IMR-90 (cell line): ENCODE measurements around the gene ICAM2. TPM values are rescaled to one million over a fixed set of nuclear protein-coding genes. Genes with fewer than 3 reads are reported as not detected.

Source experiments
- ATAC-seq: fragments of 200-7000 bp; cut with Tn5 transposase; 2 replicates; pipeline ENCODE4 v1.9.1; 2020; ENCODE audit warnings: low read depth, mild to moderate bottlenecking, moderate library complexity
- BruUV-seq: library from RNA; stranded (reverse); fragments of 400-500 nt; replicated peaks from 2 replicates; lab custom pipeline; 2021; lab: Mats Ljungman, UMichigan
- CTCF ChIA-PET: fragments of 300-600 bp; formaldehyde crosslinking; extraction: SDS; loops from one replicate; lab custom pipeline; 2021; ENCODE audit warnings: antibody characterized with exemption; lab: Yijun Ruan, JAX
- POLR2A ChIA-PET: fragments of 300-600 bp; sonication (Branson Sonifier 250); formaldehyde crosslinking; loops from one replicate; lab custom pipeline; 2022; ENCODE audit warnings: antibody characterized with exemption; ENCODE audit not compliant: unreplicated experiment; lab: Charles Lee
- DNase-seq: peaks from one replicate; pipeline ENCODE4 v3.0.0; 2013
- H2AFZ ChIP-seq: replicated peaks from 2 replicates; pipeline ENCODE3; 2013; ENCODE audit warnings: low read length, mild to moderate bottlenecking; ENCODE audit not compliant: poor library complexity
- H2AK5ac ChIP-seq: 2 replicates; pipeline ENCODE4 v1.6.1; 2013; ENCODE audit warnings: low read depth, low read length, inconsistent platforms
- H2AK9ac ChIP-seq: replicated peaks from 2 replicates; pipeline ENCODE3; 2013; ENCODE audit warnings: mild to moderate bottlenecking, low read depth, low read length, moderate library complexity; ENCODE audit not compliant: poor library complexity
- H2BK120ac ChIP-seq: 2 replicates; pipeline ENCODE4 v1.6.1; 2013; ENCODE audit warnings: low read depth, low read length, inconsistent platforms
- H2BK15ac ChIP-seq: 3 replicates; pipeline ENCODE4 v1.6.1; 2013; ENCODE audit warnings: low read depth, low read length, inconsistent platforms
- H2BK20ac ChIP-seq: 2 replicates; pipeline ENCODE4 v1.6.1; 2013; ENCODE audit warnings: low read depth, mild to moderate bottlenecking, inconsistent platforms, low read length, moderate library complexity
- H2BK5ac ChIP-seq: 2 replicates; pipeline ENCODE4 v1.6.1; 2013; ENCODE audit warnings: mild to moderate bottlenecking, low read depth, low read length, inconsistent platforms; ENCODE audit not compliant: poor library complexity, severe bottlenecking
- H3K14ac ChIP-seq: replicated peaks from 2 replicates; pipeline ENCODE4 v1.6.1; 2013; ENCODE audit warnings: low read depth, low read length, inconsistent platforms
- H3K18ac ChIP-seq: 2 replicates; pipeline ENCODE4 v1.6.1; 2013; ENCODE audit warnings: low read depth, low read length, control low read depth
- H3K23ac ChIP-seq: 2 replicates; pipeline ENCODE4 v1.6.1; 2013; ENCODE audit warnings: low read depth, low read length, inconsistent platforms
- H3K27ac ChIP-seq: 2 replicates; pipeline ENCODE4 v1.5.1; 2013; ENCODE audit warnings: mild to moderate bottlenecking, control low read depth, low read length; ENCODE audit not compliant: insufficient read depth
- H3K27me3 ChIP-seq: 2 replicates; pipeline ENCODE4 v1.6.1; 2013; ENCODE audit warnings: low read length; ENCODE audit not compliant: control insufficient read depth, insufficient read depth
- H3K36me3 ChIP-seq: 2 replicates; pipeline ENCODE4 v1.6.1; 2013; ENCODE audit warnings: low read length, mixed read lengths; ENCODE audit not compliant: control insufficient read depth, insufficient read depth
- H3K4ac ChIP-seq: 2 replicates; pipeline ENCODE4 v1.6.1; 2013; ENCODE audit warnings: low read depth, low read length, inconsistent platforms
- H3K4me1 ChIP-seq: 2 replicates; pipeline ENCODE4 v1.6.1; 2013; ENCODE audit warnings: low read length, mixed read lengths; ENCODE audit not compliant: control insufficient read depth, insufficient read depth
- H3K4me2 ChIP-seq: 2 replicates; pipeline ENCODE4 v1.6.1; 2013; ENCODE audit warnings: low read depth, mild to moderate bottlenecking, control low read depth, low read length, moderate library complexity
- H3K4me3 ChIP-seq: 2 replicates; pipeline ENCODE4 v1.5.1; 2013; ENCODE audit warnings: low read depth, mild to moderate bottlenecking, control low read depth, low read length, moderate library complexity; ENCODE audit not compliant: insufficient read depth
- H3K56ac ChIP-seq: 2 replicates; pipeline ENCODE4 v1.6.1; 2013; ENCODE audit warnings: low read length, inconsistent platforms; ENCODE audit not compliant: insufficient read depth; ENCODE audit errors: extremely low read depth
- H3K79me1 ChIP-seq, 2 experiments: 2 replicates each; pipeline ENCODE4 v1.6.1; 2013; ENCODE audit warnings: low read length in 2 of 2, inconsistent platforms in 1 of 2, low read depth in 1 of 2
- H3K9ac ChIP-seq: 2 replicates; pipeline ENCODE4 v1.6.1; 2013; ENCODE audit warnings: low read depth, low read length, control low read depth
- H3K9me1 ChIP-seq: 2 replicates; pipeline ENCODE4 v1.6.1; 2013; ENCODE audit warnings: low read length, inconsistent platforms; ENCODE audit not compliant: insufficient read depth
- H3K9me3 ChIP-seq: 2 replicates; pipeline ENCODE4 v1.6.1; 2013; ENCODE audit warnings: low read length; ENCODE audit not compliant: control insufficient read depth, insufficient read depth
- H4K20me1 ChIP-seq: 2 replicates; pipeline ENCODE4 v1.6.1; 2013; ENCODE audit warnings: low read length, inconsistent platforms; ENCODE audit not compliant: insufficient read depth
- H4K5ac ChIP-seq: 2 replicates; pipeline ENCODE4 v1.6.1; 2013; ENCODE audit warnings: mild to moderate bottlenecking, low read depth, low read length, control low read depth
- H4K8ac ChIP-seq, 2 experiments: 2 replicates each; pipeline ENCODE4 v1.6.1; 2013; ENCODE audit warnings: low read depth in 2 of 2, low read length in 2 of 2, control low read depth in 1 of 2, inconsistent platforms in 1 of 2
- H4K91ac ChIP-seq: 2 replicates; pipeline ENCODE4 v1.6.1; 2013; ENCODE audit warnings: low read depth, low read length, inconsistent platforms; ENCODE audit not compliant: insufficient read depth
- BHLHE40 ChIP-seq: fragments of 150-350 bp; IDR thresholded peaks from 2 replicates; pipeline ENCODE4 v1.6.1; 2016; ENCODE audit warnings: mild to moderate bottlenecking, low read depth, low read length
- CEBPB ChIP-seq: IDR thresholded peaks from 2 replicates; pipeline ENCODE4 v1.6.1; 2012; ENCODE audit warnings: low read depth, low read length, improper control_type of control experiment
- CHD1 ChIP-seq: IDR thresholded peaks from 2 replicates; pipeline ENCODE4 v1.6.1; 2012; ENCODE audit warnings: low read depth, low read length, improper control_type of control experiment
- CTCF ChIP-seq: conservative IDR thresholded peaks from 2 replicates; pipeline ENCODE4 v1.5.1; 2012; ENCODE audit warnings: mild to moderate bottlenecking, low read depth, low read length, improper control_type of control experiment
- FOS ChIP-seq: fragments of 150-350 bp; IDR thresholded peaks from 2 replicates; pipeline ENCODE4 v1.6.1; 2016; ENCODE audit warnings: low read depth, low read length
- MAFK ChIP-seq: IDR thresholded peaks from 2 replicates; pipeline ENCODE4 v1.6.1; 2012; ENCODE audit warnings: low read depth, low read length, improper control_type of control experiment
- MAZ ChIP-seq: IDR thresholded peaks from 2 replicates; pipeline ENCODE4 v1.6.1; 2012; ENCODE audit warnings: low read depth, mild to moderate bottlenecking, low read length, improper control_type of control experiment, moderate library complexity, borderline replicate concordance
- MXI1 ChIP-seq: IDR thresholded peaks from 2 replicates; pipeline ENCODE4 v1.6.1; 2012; ENCODE audit warnings: low read depth, mild to moderate bottlenecking, low read length, moderate library complexity, borderline replicate concordance
- NFE2L2 ChIP-seq: fragments of 150-350 bp; IDR thresholded peaks from 2 replicates; pipeline ENCODE4 v1.6.1; 2016; ENCODE audit warnings: low read depth, mild to moderate bottlenecking, low read length
- POLR2A ChIP-seq: IDR thresholded peaks from 2 replicates; pipeline ENCODE4 v1.6.1; 2012; ENCODE audit warnings: mild to moderate bottlenecking, low read depth, low read length
- RAD21 ChIP-seq: IDR thresholded peaks from 2 replicates; pipeline ENCODE4 v1.6.1; 2012; ENCODE audit warnings: low read length, improper control_type of control experiment
- RCOR1 ChIP-seq: IDR thresholded peaks from 2 replicates; pipeline ENCODE4 v1.6.1; 2012; ENCODE audit warnings: mild to moderate bottlenecking, low read length, improper control_type of control experiment; ENCODE audit not compliant: insufficient replicate concordance
- RFX5 ChIP-seq: IDR thresholded peaks from 2 replicates; pipeline ENCODE4 v1.8.0; 2012; ENCODE audit warnings: low read depth, mild to moderate bottlenecking, low read length, moderate library complexity
- SMC3 ChIP-seq: fragments of 150-350 bp; IDR thresholded peaks from 2 replicates; pipeline ENCODE4 v1.6.1; 2016; ENCODE audit warnings: low read depth, mild to moderate bottlenecking, antibody characterized with exemption, low read length, moderate library complexity
- WGBS, 2 experiments: methylation state at CpG; one replicate each; pipeline versions ENCODE4 v1.1.5 to v1.1.7; 2013; ENCODE audit warnings: missing lambda C conversion rate in 2 of 2; ENCODE audit not compliant: insufficient read length in 1 of 2; ENCODE audit errors: extremely low coverage in 2 of 2; 5-methylcytosine and 5-hydroxymethylcytosine counted together
- dilution Hi-C: fragments of 300-500 bp; cut with HindIII; formaldehyde crosslinking; loops from one replicate; pipeline ENCODE4 v1.14.3; 2018; ENCODE audit warnings: low sequenced_read_pairs; ENCODE audit not compliant: unreplicated experiment
- in situ Hi-C: fragments of 300-500 bp; cut with MboI; formaldehyde crosslinking; loops from 3 replicates; pipeline ENCODE4 v1.14.3; 2019; ENCODE audit warnings: low sequenced_read_pairs, inconsistent platforms, mixed read lengths
- intact Hi-C: fragments of 100-400 bp; cut with micrococcal nuclease; formaldehyde crosslinking; loops from 2 replicates; pipeline ENCODE4 v1.10.0; 2022
- polyA plus RNA-seq, 3 experiments: library from polyadenylated mRNA; depleted of rRNA; stranded (reverse); fragments of >200 nt; gene quantifications; 2 replicates each; pipeline ENCODE4 v1.2.3, GENCODE V29; 2012; ENCODE audit warnings: low replicate concordance in 1 of 3
- total RNA-seq: library from RNA; depleted of rRNA; stranded (reverse); fragments of >200 nt; gene quantifications from 2 replicates; pipeline ENCODE4 v1.2.3, GENCODE V29; 2012
- TF ChIP-seq, protein P1 (sequence below): fragments of 150-350 bp; IDR thresholded peaks from 2 replicates; pipeline ENCODE4 v1.6.1; 2016; ENCODE audit warnings: low read depth, mild to moderate bottlenecking, low read length, moderate library complexity, borderline replicate concordance
- TF ChIP-seq, protein P2 (sequence below): fragments of 150-350 bp; IDR thresholded peaks from 2 replicates; pipeline ENCODE4 v1.6.1; 2017; ENCODE audit warnings: mild to moderate bottlenecking, antibody characterized with exemption, low read length, low read depth

The ICAM2 gene
- total and polyA plus RNA-seq, 2 of the 4 experiments (the other 2 are of a cell fraction): 0.12 TPM; not detected in 1

GRCh38 chr17:64063088-64063487 lies 42.7 kb upstream of the ICAM2 start:
- H3K14ac ChIP-seq: no peak overlapping the region
- no peak for ATAC-seq
- intact Hi-C loops (loop anchor here (1.0 kb wide), 1 partner anchor 70 kb away; no protein-coding TSS in a partner anchor), in situ Hi-C loops (no loop called here), dilution Hi-C loops (no loop called here)
- H4K91ac ChIP-seq: no peak overlapping the region
- peaks cover 2% of the 10 kb centered on the region; the same call in 1 of the 2 replicates for H3K4me1 ChIP-seq
- CTCF ChIA-PET: interaction anchor here (0.6 to 1.1 kb wide), 2 partner anchors 67 to 71 kb away, joined by 3 to 4 read pairs; partner anchors contain the start of gene ERN1
- POLR2A ChIA-PET: no interaction called here
- H3K18ac ChIP-seq: no peak overlapping the region
- DNase-seq: no peak
- H4K20me1 ChIP-seq: no peaks in the 10 kb centered on the region
- H3K4me2 ChIP-seq: no peak overlapping the region
- no peak overlapping the region for H4K8ac ChIP-seq
- no peak overlapping the region for H2BK120ac ChIP-seq
- no peak overlapping the region for H2BK20ac ChIP-seq
- peaks cover 3% of the 10 kb centered on the region; the same call in 1 of the 2 replicates for H3K9me1 ChIP-seq
- no peak overlapping the region for H3K27ac ChIP-seq
- H2BK5ac ChIP-seq: no peak overlapping the region
- H3K56ac ChIP-seq: no peak overlapping the region
- no peak overlapping the region for H4K5ac ChIP-seq
- no peaks in the 10 kb centered on the region for H3K9me3 ChIP-seq
- H2AK9ac ChIP-seq: no peak overlapping the region
- H2AK5ac ChIP-seq: no peak overlapping the region
- peaks cover 12% of the 10 kb centered on the region for H3K36me3 ChIP-seq
- H2BK15ac ChIP-seq: no peak overlapping the region
- no peak overlapping the region for H3K4me3 ChIP-seq
- BruUV-seq: no TSS peak
- H3K79me1 ChIP-seq: 0 out of 4 replicates have a peak, but pooled peaks cover 0 to 3% of the 10 kb centered on the region in 2 experiments
- H3K23ac ChIP-seq: no peak overlapping the region
- no peak overlapping the region for H3K4ac ChIP-seq
- no peak overlapping the region for H2AFZ ChIP-seq
- no CpG with 5 or more reads among the region's 5 CpGs for WGBS, 2 experiments
- TF ChIP-seq POLR2A (no peak), CTCF (no peak), NFE2L2 (no peak), MXI1 (no peak), FOS (no peak), MAFK (no peak), CEBPB (no peak), RAD21 (no peak), SMC3 (no peak), MAZ (no peak), BHLHE40 (no peak), RCOR1 (no peak), RFX5 (no peak), CHD1 (no peak)
- TF ChIP-seq, protein P1, sequence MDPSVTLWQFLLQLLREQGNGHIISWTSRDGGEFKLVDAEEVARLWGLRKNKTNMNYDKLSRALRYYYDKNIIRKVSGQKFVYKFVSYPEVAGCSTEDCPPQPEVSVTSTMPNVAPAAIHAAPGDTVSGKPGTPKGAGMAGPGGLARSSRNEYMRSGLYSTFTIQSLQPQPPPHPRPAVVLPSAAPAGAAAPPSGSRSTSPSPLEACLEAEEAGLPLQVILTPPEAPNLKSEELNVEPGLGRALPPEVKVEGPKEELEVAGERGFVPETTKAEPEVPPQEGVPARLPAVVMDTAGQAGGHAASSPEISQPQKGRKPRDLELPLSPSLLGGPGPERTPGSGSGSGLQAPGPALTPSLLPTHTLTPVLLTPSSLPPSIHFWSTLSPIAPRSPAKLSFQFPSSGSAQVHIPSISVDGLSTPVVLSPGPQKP: no peak
- TF ChIP-seq, protein P2, sequence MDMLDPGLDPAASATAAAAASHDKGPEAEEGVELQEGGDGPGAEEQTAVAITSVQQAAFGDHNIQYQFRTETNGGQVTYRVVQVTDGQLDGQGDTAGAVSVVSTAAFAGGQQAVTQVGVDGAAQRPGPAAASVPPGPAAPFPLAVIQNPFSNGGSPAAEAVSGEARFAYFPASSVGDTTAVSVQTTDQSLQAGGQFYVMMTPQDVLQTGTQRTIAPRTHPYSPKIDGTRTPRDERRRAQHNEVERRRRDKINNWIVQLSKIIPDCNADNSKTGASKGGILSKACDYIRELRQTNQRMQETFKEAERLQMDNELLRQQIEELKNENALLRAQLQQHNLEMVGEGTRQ: no peak
- H3K27me3 ChIP-seq: no peaks in the 10 kb centered on the region
- no peak overlapping the region for H3K9ac ChIP-seq
